GM21526 (cell line): ENCODE results near the gene AHCTF1.
"Not testable (repeated sequence)": the region's sequence is repeated elsewhere in the genome, so short reads cannot be mapped to it uniquely, and the experiment has no call there.

ENCODE experiments used
- ATAC-seq: cut with Tn5 transposase; IDR thresholded peaks from one replicate; pipeline ENCODE4 v1.9.1; 2021; ENCODE audit warnings: moderate library complexity; ENCODE audit not compliant: unreplicated experiment, low FRiP score

AHCTF1 gene

DNA sequence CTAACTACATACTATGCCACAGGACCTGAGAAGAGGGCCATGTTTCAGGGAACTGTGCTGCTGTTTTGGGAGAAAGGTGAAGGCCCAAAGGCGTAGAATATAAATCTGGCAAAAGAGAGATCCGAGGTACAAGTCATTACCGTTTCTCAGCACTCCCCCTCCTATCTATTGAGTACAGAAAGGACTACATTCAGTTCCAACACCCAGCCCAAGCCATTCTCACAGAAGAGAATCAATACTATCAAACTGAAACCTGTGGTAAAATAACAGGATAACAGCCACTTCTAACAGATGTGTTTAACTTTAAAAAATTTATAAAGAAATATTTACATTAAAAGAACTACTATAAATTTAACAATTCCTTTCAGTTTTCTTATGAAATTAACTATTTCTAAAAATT is 7.8 kb downstream of the AHCTF1 start:
- no peak for ATAC-seq

DNA sequence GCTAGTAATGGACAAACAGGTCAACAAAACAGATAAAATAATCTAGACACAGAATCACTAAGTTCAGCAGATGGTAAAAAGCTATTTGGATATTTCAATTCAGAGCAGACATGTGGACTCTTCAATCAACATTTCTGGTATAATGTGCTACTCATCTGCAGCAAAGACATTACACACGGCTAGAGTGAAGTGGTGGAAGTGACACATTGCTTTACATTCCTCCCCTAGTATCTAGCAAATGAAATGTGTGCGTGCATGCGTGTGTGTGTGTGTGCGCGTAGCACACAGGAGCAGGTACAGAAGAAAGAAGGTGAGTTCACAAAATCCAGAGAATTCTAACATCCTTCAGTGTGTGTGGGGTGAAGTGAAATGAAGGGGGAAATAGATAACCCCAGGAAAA is 8.3 kb downstream of the AHCTF1 start:
- no peak for ATAC-seq

GRCh38 chr1:246921481-246921880 is 10.3 kb downstream of the AHCTF1 start:
- no peak for ATAC-seq

DNA sequence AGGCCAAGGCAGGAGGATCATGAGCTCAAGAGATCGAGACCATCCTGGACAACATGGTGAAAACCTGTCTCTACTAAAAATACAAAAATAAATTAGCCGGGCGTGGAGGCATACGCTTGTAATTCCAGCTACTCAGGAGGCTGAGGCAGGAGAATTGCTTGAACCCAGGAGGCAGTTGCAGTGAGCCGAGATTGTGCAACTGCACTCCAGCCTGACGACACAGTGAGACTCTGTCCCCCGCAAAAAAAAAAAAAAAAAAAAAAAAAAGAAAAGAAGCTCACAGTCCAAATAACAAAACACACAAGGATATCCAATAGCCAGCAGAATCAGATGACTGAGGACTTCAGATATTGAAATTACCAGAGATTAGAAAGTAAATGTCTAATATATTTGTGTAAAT is 11.8 kb downstream of the AHCTF1 start:
- ATAC-seq: no peak

GRCh38 chr1:246916026-246916923 is 15.5 kb downstream of the AHCTF1 start:
- ATAC-seq: not testable (repeated sequence)

DNA sequence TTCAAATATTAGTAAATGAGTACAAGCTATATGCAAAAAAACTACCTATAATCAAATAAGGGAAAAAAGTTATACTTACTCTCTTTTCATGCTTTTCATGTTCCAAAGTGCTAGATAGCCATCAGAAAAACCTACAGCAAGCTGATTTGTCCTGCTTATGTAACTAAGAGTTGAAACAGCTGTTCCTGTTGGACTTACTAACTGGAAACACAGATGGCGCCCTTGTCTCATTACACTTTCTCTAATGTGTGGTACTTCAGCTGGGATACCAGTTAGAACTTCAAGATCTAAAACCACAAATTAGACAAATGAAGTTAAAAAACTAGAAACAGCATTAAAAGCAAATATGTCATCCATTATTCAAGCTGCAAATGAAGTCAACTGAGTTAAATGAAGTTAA is 24.3 kb downstream of the AHCTF1 start:
- no peak for ATAC-seq

DNA sequence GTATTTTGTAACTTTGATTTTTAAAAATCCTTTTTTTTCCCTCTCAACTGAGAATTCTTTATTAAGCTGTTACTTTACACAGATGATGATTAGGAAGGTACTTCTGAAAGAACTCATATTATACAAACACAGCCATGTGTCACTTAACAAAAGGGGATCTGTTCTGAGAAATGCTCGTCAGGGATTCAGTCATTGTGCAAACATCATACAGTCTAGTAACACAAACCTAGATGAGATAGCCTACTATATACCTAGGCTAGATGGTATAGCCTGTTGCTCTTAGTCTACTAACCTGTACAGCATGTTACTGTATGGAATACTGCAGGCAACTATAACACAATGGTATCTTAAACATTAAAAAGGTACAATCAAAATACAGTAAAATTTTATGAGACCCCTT is 24.9 kb downstream of the AHCTF1 start:
- no peak for ATAC-seq

DNA sequence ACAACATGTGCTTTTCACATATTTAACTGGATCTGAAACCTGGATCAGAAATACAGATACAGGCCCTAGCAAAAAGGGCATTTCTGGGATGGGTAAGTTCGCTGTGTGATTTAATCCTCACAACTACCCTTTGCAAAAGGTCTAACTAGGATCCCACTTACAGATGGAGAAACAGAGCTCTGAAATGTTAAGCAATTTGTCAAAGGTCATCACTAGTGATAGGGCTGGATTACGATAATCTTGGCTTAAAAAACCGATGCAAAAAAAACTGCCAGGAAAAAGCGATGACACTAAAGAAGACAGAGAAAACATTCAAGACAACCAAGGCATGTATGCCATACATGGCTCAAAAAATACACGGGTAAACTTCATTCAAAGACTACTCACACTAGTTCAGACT is 29.9 kb downstream of the AHCTF1 start:
- ATAC-seq: no peak

- ATAC-seq: no peak
Measured at GRCh38 chr1:246897302-246897701, 34.4 kb downstream of the AHCTF1 start.

DNA sequence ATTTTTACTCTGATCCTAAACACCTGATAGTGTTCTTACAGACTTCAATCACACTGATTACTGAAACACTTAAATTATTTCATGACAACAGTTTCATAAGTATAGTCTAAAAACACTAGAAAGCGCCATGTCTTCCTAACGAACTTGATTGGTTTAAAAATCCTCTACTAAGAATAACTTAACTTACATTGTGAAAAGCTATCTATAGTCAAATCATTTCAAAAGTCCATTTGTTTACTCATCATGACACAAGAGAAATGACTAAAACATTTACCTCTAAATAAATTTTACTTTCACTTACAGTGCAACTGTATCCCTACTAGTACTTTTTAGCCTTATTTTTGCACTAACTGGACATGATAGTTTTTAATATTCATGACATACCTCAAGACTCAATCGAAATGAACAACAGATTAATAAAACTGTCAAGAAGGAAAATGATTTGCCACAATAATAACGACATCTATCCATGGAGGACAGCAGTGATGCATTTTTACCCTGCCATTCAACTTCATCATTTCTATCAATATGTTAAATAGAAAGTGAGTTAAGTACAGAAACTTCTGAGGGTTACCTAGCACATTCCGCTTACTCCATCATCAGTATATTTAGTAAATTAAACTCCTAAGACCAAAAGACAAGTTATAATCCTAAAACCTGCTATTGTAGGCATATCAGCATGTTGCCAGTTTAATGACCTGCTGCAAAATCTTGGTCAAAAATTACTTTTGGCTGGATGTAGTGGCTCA is 38.4 kb downstream of the AHCTF1 start:
- ATAC-seq: peak; percentile 70

GRCh38 chr1:246891105-246891504 is 40.6 kb downstream of the AHCTF1 start:
- ATAC-seq: no peak

DNA sequence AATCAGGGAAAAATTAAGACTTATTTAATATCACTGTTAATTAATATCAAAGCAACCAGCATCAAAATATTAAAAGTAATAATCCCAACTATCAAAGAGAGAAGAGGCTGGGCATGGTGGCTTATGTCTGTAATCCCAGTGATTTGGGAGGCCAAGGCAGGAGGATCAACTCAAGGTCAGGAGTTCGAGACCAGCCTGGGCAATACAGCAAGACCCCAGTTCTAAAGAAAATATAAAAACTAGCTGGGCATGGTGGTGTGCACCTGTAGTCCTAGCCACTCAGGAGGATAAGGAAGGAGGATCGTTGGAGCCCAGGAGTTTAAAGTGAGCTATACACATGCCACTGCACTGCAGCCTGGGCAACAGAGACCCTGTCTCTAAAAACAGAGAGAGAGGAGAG is 43.2 kb downstream of the AHCTF1 start:
- ATAC-seq: no peak

GRCh38 chr1:246885389-246885788 is 46.4 kb downstream of the AHCTF1 start:
- ATAC-seq: not testable (repeated sequence)

DNA sequence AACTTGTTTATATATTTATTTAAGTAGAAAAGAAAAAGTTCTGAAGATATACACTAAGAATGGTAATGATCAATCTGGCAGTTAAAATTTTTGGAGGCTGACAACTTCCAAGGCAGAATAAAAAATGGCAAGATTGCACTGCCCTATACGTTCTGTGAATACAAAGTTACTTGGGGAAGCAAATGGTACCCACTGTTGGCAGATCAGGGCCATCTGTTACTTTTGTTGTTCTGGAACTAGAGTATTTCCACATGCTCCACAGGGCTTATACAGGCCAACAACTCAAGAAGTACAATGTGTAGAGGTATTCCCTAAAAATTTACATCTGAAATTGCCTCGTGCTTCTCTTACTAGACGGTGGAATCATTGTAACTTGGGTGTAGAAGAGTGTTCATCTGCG is 53.2 kb downstream of the AHCTF1 start:
- no peak for ATAC-seq

- ATAC-seq: no peak
Measured at GRCh38 chr1:246876431-246876830, 55.3 kb downstream of the AHCTF1 start.

GRCh38 chr1:246875041-246876026 is 56.4 kb downstream of the AHCTF1 start:
- ATAC-seq: peak; percentile 81

DNA sequence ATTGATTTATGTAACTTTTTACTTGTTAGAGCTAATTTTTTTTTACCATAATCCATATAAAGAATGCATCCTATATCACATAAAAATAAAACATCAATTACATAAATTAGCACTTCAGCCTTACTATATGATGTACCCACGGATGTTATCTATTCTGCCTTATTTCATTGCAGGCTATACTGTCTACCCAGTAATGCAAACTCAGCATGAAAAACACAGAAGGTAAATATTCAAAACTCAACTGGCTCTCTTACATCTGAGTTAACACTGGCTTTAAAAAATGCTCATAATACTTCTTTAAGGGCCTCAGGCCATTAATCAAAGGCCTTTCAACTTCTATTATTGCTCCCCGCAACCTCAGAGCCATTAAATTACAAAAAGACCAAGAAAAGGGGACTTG is 65.8 kb downstream of the AHCTF1 start:
- no peak for ATAC-seq

GRCh38 chr1:246863791-246864190 is 68.0 kb downstream of the AHCTF1 start:
- ATAC-seq: not testable (repeated sequence)

- no peak for ATAC-seq
Measured at GRCh38 chr1:246860401-246860800, 71.3 kb downstream of the AHCTF1 start.

- no peak for ATAC-seq
Measured at GRCh38 chr1:246856371-246856770, 75.4 kb downstream of the AHCTF1 start.

DNA sequence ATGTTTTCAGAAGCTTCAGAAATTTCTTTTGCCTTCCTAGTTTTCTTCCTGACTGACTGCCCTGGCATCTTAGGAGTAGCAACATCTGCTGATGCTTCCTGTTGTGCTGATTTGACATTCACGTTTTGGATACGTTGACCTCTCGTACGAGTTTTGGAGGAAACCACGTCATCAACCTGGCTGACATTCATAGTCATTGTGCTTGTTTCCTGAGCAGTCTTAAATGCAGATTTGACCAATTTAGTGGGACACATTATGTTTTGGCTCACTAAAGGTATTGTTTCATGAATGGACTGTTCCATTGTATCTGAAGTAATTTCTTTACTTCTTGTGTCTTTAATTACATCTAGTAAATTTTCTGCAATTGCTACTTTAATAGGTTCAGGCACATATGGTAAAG is 81.1 kb downstream of the AHCTF1 start:
- not testable (repeated sequence) for ATAC-seq
